Measurements from ENCODE around the gene C3orf52.
A peak's percentile ranks its signal among the peaks of the same experiment; 100 is the strongest.

Gene C3orf52

GRCh38 chr3:112048911-112049310 is 37.3 kb upstream of the C3orf52 start:
- H2AK5ac ChIP-seq (ENCODE audit: low read length, severe bottlenecking), result no peak overlapping the region
- DNase-seq, result no peak

DNA sequence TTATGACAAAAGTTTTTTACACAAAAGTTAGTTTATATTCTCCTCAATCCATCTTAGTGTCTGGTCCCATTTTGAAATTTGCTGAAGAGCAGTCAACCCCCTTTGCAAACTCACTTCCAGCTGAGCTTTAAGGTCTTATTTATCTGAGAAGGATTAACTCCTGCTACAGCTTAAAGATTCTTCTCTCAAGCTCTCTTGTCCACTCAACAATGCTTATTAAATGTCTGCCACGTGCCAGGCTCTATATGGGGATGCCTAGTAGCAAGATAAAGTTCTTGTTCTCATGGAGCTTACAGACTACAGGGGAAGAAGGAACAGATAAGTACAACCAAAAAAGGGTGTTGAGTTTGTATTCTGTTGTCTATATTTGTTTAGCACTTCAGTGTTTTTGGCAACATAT is 33.0 kb upstream of the C3orf52 start:
- Histone ChIP-seq H2BK120ac (ENCODE audit: low read depth, low read length) (no peak overlapping the region), H2BK15ac (ENCODE audit: low read depth, poor library complexity, severe bottlenecking) (no peak overlapping the region), H3K9me3 (ENCODE audit: control insufficient read depth, low read length) (no peaks in the 10 kb centered on the region), H2AFZ (ENCODE audit: low read depth, low read length) (no peak overlapping the region), H3K4me3 (ENCODE audit: insufficient read depth in 1 of 2, low read depth in 1 of 2, low read length in 2 of 2) (no peak overlapping the region), H2BK5ac (ENCODE audit: low read depth, low read length, poor library complexity, severe bottlenecking) (no peak overlapping the region), H3K27ac (ENCODE audit: low read length, poor library complexity, severe bottlenecking) (no peak overlapping the region), H3K4me2 (ENCODE audit: low read length, poor library complexity, severe bottlenecking) (no peak overlapping the region), H4K8ac (ENCODE audit: low read length) (no peak overlapping the region), H3K18ac (ENCODE audit: low read depth in 1 of 2, low read length in 2 of 2) (no peak overlapping the region), H3K79me1 (replicated peaks; ENCODE audit: low read length, poor library complexity, severe bottlenecking) (no peaks in the 10 kb centered on the region), H3K4me1 (ENCODE audit: control insufficient read depth, insufficient read depth, low read depth, low read length) (peaks cover 2% of the 10 kb centered on the region), H2AK5ac (ENCODE audit: low read length, severe bottlenecking) (no peak overlapping the region), H3K9ac (ENCODE audit: low read length) (no peak overlapping the region), H3K27me3 (ENCODE audit: control insufficient read depth in 1 of 2, insufficient read depth in 1 of 2, low read length in 2 of 2) (no peaks in the 10 kb centered on the region), H4K91ac (ENCODE audit: low read length) (no peak overlapping the region), H3K36me3 (ENCODE audit: control insufficient read depth in 1 of 2, insufficient read depth in 2 of 2, low read depth in 1 of 2, low read length in 2 of 2) (no peaks in the 10 kb centered on the region), H2BK12ac (ENCODE audit: low read length in 2 of 2) (no peak overlapping the region), H3K14ac (ENCODE audit: low read length in 2 of 2) (no peak overlapping the region), H3K23ac (ENCODE audit: low read length in 2 of 2) (no peak overlapping the region), H3K4ac (ENCODE audit: low read depth in 1 of 2, low read length in 2 of 2) (no peak overlapping the region)
- no CpG with 5 or more reads among the region's 1 CpG for WGBS
- DNase-seq, result no peak

More at GRCh38 chr3:112048911-112049310, 37.3 kb upstream of the C3orf52 start:
- Histone ChIP-seq H3K23ac (ENCODE audit: low read length in 2 of 2) (no peak overlapping the region), H4K91ac (ENCODE audit: low read length) (no peak overlapping the region), H2BK12ac (ENCODE audit: low read length in 2 of 2) (no peak overlapping the region), H3K14ac (ENCODE audit: low read length in 2 of 2) (no peak overlapping the region), H3K4ac (ENCODE audit: low read depth in 1 of 2, low read length in 2 of 2) (no peak overlapping the region), H3K27ac (ENCODE audit: low read length, poor library complexity, severe bottlenecking) (no peak overlapping the region), H3K18ac (ENCODE audit: low read depth in 1 of 2, low read length in 2 of 2) (no peak overlapping the region), H2BK15ac (ENCODE audit: low read depth, poor library complexity, severe bottlenecking) (no peak overlapping the region), H2BK5ac (ENCODE audit: low read depth, low read length, poor library complexity, severe bottlenecking) (no peak overlapping the region), H2BK120ac (ENCODE audit: low read depth, low read length) (no peak overlapping the region), H3K4me1 (ENCODE audit: control insufficient read depth, insufficient read depth, low read depth, low read length) (peaks cover 1% of the 10 kb centered on the region), H3K9me3 (ENCODE audit: control insufficient read depth, low read length) (no peaks in the 10 kb centered on the region), H3K79me1 (replicated peaks; ENCODE audit: low read length, poor library complexity, severe bottlenecking) (no peaks in the 10 kb centered on the region), H4K8ac (ENCODE audit: low read length) (no peak overlapping the region), H3K27me3 (ENCODE audit: control insufficient read depth in 1 of 2, insufficient read depth in 1 of 2, low read length in 2 of 2) (no peaks in the 10 kb centered on the region), H3K36me3 (ENCODE audit: control insufficient read depth in 1 of 2, insufficient read depth in 2 of 2, low read depth in 1 of 2, low read length in 2 of 2) (no peaks in the 10 kb centered on the region), H3K4me3 (ENCODE audit: insufficient read depth in 1 of 2, low read depth in 1 of 2, low read length in 2 of 2) (no peak overlapping the region), H2AFZ (ENCODE audit: low read depth, low read length) (no peak overlapping the region), H3K9ac (ENCODE audit: low read length) (no peak overlapping the region), H3K4me2 (ENCODE audit: low read length, poor library complexity, severe bottlenecking) (no peak overlapping the region)
- WGBS, result 35% methylated on average over 8 of the region's 8 CpGs

DNA sequence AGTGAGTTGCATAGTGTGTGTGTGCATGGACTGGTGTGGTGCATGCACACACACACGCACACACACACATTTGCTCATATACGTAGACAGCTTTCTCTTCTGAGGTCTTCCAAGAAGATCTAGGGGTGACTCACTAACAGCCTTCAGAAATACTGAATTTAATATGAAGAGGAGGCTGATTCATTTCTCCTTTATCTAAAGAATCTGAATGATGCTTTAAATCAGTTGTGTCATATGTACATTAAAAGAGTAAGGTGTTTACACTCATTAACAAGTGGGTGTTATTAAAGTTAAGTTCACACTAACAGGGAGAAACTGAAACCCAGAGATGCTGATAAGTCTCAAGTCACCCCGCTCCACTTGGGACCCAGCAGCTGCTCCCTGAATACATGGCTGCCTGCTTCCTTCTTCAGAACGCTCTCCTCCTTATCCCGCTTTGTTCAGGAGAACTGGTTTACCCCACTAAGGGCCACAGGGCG is 29.7 kb upstream of the C3orf52 start:
- Histone ChIP-seq H2BK12ac (ENCODE audit: low read length in 2 of 2) (no peak overlapping the region), H3K36me3 (ENCODE audit: control insufficient read depth in 1 of 2, insufficient read depth in 2 of 2, low read depth in 1 of 2, low read length in 2 of 2) (no peaks in the 10 kb centered on the region), H2BK15ac (ENCODE audit: low read depth, poor library complexity, severe bottlenecking) (no peak overlapping the region), H3K79me1 (replicated peaks; ENCODE audit: low read length, poor library complexity, severe bottlenecking) (no peaks in the 10 kb centered on the region), H2AK5ac (ENCODE audit: low read length, severe bottlenecking) (no peak overlapping the region), H3K4me3 (ENCODE audit: insufficient read depth in 1 of 2, low read depth in 1 of 2, low read length in 2 of 2) (peak overlapping the region in 1 of 2 experiments; percentile 34), H2AFZ (ENCODE audit: low read depth, low read length) (no peak overlapping the region), H3K27ac (ENCODE audit: low read length, poor library complexity, severe bottlenecking) (no peak overlapping the region), H3K4ac (ENCODE audit: low read depth in 1 of 2, low read length in 2 of 2) (no peak overlapping the region), H2BK5ac (ENCODE audit: low read depth, low read length, poor library complexity, severe bottlenecking) (no peak overlapping the region), H3K18ac (ENCODE audit: low read depth in 1 of 2, low read length in 2 of 2) (no peak overlapping the region), H3K23ac (ENCODE audit: low read length in 2 of 2) (no peak overlapping the region), H3K4me2 (ENCODE audit: low read length, poor library complexity, severe bottlenecking) (no peak overlapping the region), H3K27me3 (ENCODE audit: control insufficient read depth in 1 of 2, insufficient read depth in 1 of 2, low read length in 2 of 2) (peaks cover 0 to 7% of the 10 kb centered on the region in 2 experiments), H4K8ac (ENCODE audit: low read length) (no peak overlapping the region), H2BK120ac (ENCODE audit: low read depth, low read length) (no peak overlapping the region), H3K4me1 (ENCODE audit: control insufficient read depth, insufficient read depth, low read depth, low read length) (peaks cover 4% of the 10 kb centered on the region), H3K14ac (ENCODE audit: low read length in 2 of 2) (no peak overlapping the region), H4K91ac (ENCODE audit: low read length) (no peak overlapping the region), H3K9ac (ENCODE audit: low read length) (no peak overlapping the region), H3K9me3 (ENCODE audit: control insufficient read depth, low read length) (no peaks in the 10 kb centered on the region)
- 75% methylated on average over 2 of the region's 6 CpGs for WGBS
- DNase-seq, result peak; percentile 56

GRCh38 chr3:112059497-112059896 is 26.7 kb upstream of the C3orf52 start:
- Histone ChIP-seq H3K4ac (ENCODE audit: low read depth in 1 of 2, low read length in 2 of 2) (no peak overlapping the region), H2AFZ (ENCODE audit: low read depth, low read length) (no peak overlapping the region), H2BK15ac (ENCODE audit: low read depth, poor library complexity, severe bottlenecking) (no peak overlapping the region), H3K79me1 (replicated peaks; ENCODE audit: low read length, poor library complexity, severe bottlenecking) (no peaks in the 10 kb centered on the region), H4K91ac (ENCODE audit: low read length) (no peak overlapping the region), H3K4me1 (ENCODE audit: control insufficient read depth, insufficient read depth, low read depth, low read length) (peaks cover 6% of the 10 kb centered on the region), H3K27ac (ENCODE audit: low read length, poor library complexity, severe bottlenecking) (no peak overlapping the region), H3K4me3 (ENCODE audit: insufficient read depth in 1 of 2, low read depth in 1 of 2, low read length in 2 of 2) (no peak overlapping the region), H3K4me2 (ENCODE audit: low read length, poor library complexity, severe bottlenecking) (no peak overlapping the region), H3K9me3 (ENCODE audit: control insufficient read depth, low read length) (no peaks in the 10 kb centered on the region), H2AK5ac (ENCODE audit: low read length, severe bottlenecking) (no peak overlapping the region), H3K27me3 (ENCODE audit: control insufficient read depth in 1 of 2, insufficient read depth in 1 of 2, low read length in 2 of 2) (peaks cover 0 to 7% of the 10 kb centered on the region in 2 experiments), H3K23ac (ENCODE audit: low read length in 2 of 2) (no peak overlapping the region), H3K9ac (ENCODE audit: low read length) (no peak overlapping the region), H2BK5ac (ENCODE audit: low read depth, low read length, poor library complexity, severe bottlenecking) (no peak overlapping the region), H2BK120ac (ENCODE audit: low read depth, low read length) (no peak overlapping the region), H4K8ac (ENCODE audit: low read length) (no peak overlapping the region), H2BK12ac (ENCODE audit: low read length in 2 of 2) (no peak overlapping the region), H3K18ac (ENCODE audit: low read depth in 1 of 2, low read length in 2 of 2) (no peak overlapping the region), H3K14ac (ENCODE audit: low read length in 2 of 2) (no peak overlapping the region), H3K36me3 (ENCODE audit: control insufficient read depth in 1 of 2, insufficient read depth in 2 of 2, low read depth in 1 of 2, low read length in 2 of 2) (no peaks in the 10 kb centered on the region)
- no peak for DNase-seq
- WGBS, result 79% methylated on average over 1 of the region's 1 CpG
